IMR-90 (cell line): ENCODE results near the gene KRT4. TPM values are rescaled to one million over a fixed set of nuclear protein-coding genes. Genes with fewer than 3 reads are reported as not detected.

ENCODE experiments used
- ATAC-seq: fragments of 200-7000 bp; cut with Tn5 transposase; 2 replicates; pipeline ENCODE4 v1.9.1; 2020; ENCODE audit warnings: low read depth, mild to moderate bottlenecking, moderate library complexity
- BruUV-seq: library from RNA; stranded (reverse); fragments of 400-500 nt; replicated peaks from 2 replicates; lab custom pipeline; 2021; lab: Mats Ljungman, UMichigan
- CTCF ChIA-PET: fragments of 300-600 bp; formaldehyde crosslinking; extraction: SDS; loops from one replicate; lab custom pipeline; 2021; ENCODE audit warnings: antibody characterized with exemption; lab: Yijun Ruan, JAX
- POLR2A ChIA-PET: fragments of 300-600 bp; sonication (Branson Sonifier 250); formaldehyde crosslinking; loops from one replicate; lab custom pipeline; 2022; ENCODE audit warnings: antibody characterized with exemption; ENCODE audit not compliant: unreplicated experiment; lab: Charles Lee
- DNase-seq: peaks from one replicate; pipeline ENCODE4 v3.0.0; 2013
- H2AFZ ChIP-seq: replicated peaks from 2 replicates; pipeline ENCODE3; 2013; ENCODE audit warnings: low read length, mild to moderate bottlenecking; ENCODE audit not compliant: poor library complexity
- H2AK5ac ChIP-seq: 2 replicates; pipeline ENCODE4 v1.6.1; 2013; ENCODE audit warnings: low read depth, low read length, inconsistent platforms
- H2AK9ac ChIP-seq: replicated peaks from 2 replicates; pipeline ENCODE3; 2013; ENCODE audit warnings: mild to moderate bottlenecking, low read depth, low read length, moderate library complexity; ENCODE audit not compliant: poor library complexity
- H2BK120ac ChIP-seq: 2 replicates; pipeline ENCODE4 v1.6.1; 2013; ENCODE audit warnings: low read depth, low read length, inconsistent platforms
- H2BK15ac ChIP-seq: 3 replicates; pipeline ENCODE4 v1.6.1; 2013; ENCODE audit warnings: low read depth, low read length, inconsistent platforms
- H2BK20ac ChIP-seq: 2 replicates; pipeline ENCODE4 v1.6.1; 2013; ENCODE audit warnings: low read depth, mild to moderate bottlenecking, inconsistent platforms, low read length, moderate library complexity
- H2BK5ac ChIP-seq: 2 replicates; pipeline ENCODE4 v1.6.1; 2013; ENCODE audit warnings: mild to moderate bottlenecking, low read depth, low read length, inconsistent platforms; ENCODE audit not compliant: poor library complexity, severe bottlenecking
- H3K14ac ChIP-seq: replicated peaks from 2 replicates; pipeline ENCODE4 v1.6.1; 2013; ENCODE audit warnings: low read depth, low read length, inconsistent platforms
- H3K18ac ChIP-seq: 2 replicates; pipeline ENCODE4 v1.6.1; 2013; ENCODE audit warnings: low read depth, low read length, control low read depth
- H3K23ac ChIP-seq: 2 replicates; pipeline ENCODE4 v1.6.1; 2013; ENCODE audit warnings: low read depth, low read length, inconsistent platforms
- H3K27ac ChIP-seq: 2 replicates; pipeline ENCODE4 v1.5.1; 2013; ENCODE audit warnings: mild to moderate bottlenecking, control low read depth, low read length; ENCODE audit not compliant: insufficient read depth
- H3K27me3 ChIP-seq: 2 replicates; pipeline ENCODE4 v1.6.1; 2013; ENCODE audit warnings: low read length; ENCODE audit not compliant: control insufficient read depth, insufficient read depth
- H3K36me3 ChIP-seq: 2 replicates; pipeline ENCODE4 v1.6.1; 2013; ENCODE audit warnings: low read length, mixed read lengths; ENCODE audit not compliant: control insufficient read depth, insufficient read depth
- H3K4ac ChIP-seq: 2 replicates; pipeline ENCODE4 v1.6.1; 2013; ENCODE audit warnings: low read depth, low read length, inconsistent platforms
- H3K4me1 ChIP-seq: 2 replicates; pipeline ENCODE4 v1.6.1; 2013; ENCODE audit warnings: low read length, mixed read lengths; ENCODE audit not compliant: control insufficient read depth, insufficient read depth
- H3K4me2 ChIP-seq: 2 replicates; pipeline ENCODE4 v1.6.1; 2013; ENCODE audit warnings: low read depth, mild to moderate bottlenecking, control low read depth, low read length, moderate library complexity
- H3K4me3 ChIP-seq: 2 replicates; pipeline ENCODE4 v1.5.1; 2013; ENCODE audit warnings: low read depth, mild to moderate bottlenecking, control low read depth, low read length, moderate library complexity; ENCODE audit not compliant: insufficient read depth
- H3K56ac ChIP-seq: 2 replicates; pipeline ENCODE4 v1.6.1; 2013; ENCODE audit warnings: low read length, inconsistent platforms; ENCODE audit not compliant: insufficient read depth; ENCODE audit errors: extremely low read depth
- H3K79me1 ChIP-seq, 2 experiments: 2 replicates each; pipeline ENCODE4 v1.6.1; 2013; ENCODE audit warnings: low read length in 2 of 2, inconsistent platforms in 1 of 2, low read depth in 1 of 2
- H3K9ac ChIP-seq: 2 replicates; pipeline ENCODE4 v1.6.1; 2013; ENCODE audit warnings: low read depth, low read length, control low read depth
- H3K9me1 ChIP-seq: 2 replicates; pipeline ENCODE4 v1.6.1; 2013; ENCODE audit warnings: low read length, inconsistent platforms; ENCODE audit not compliant: insufficient read depth
- H3K9me3 ChIP-seq: 2 replicates; pipeline ENCODE4 v1.6.1; 2013; ENCODE audit warnings: low read length; ENCODE audit not compliant: control insufficient read depth, insufficient read depth
- H4K20me1 ChIP-seq: 2 replicates; pipeline ENCODE4 v1.6.1; 2013; ENCODE audit warnings: low read length, inconsistent platforms; ENCODE audit not compliant: insufficient read depth
- H4K5ac ChIP-seq: 2 replicates; pipeline ENCODE4 v1.6.1; 2013; ENCODE audit warnings: mild to moderate bottlenecking, low read depth, low read length, control low read depth
- H4K8ac ChIP-seq, 2 experiments: 2 replicates each; pipeline ENCODE4 v1.6.1; 2013; ENCODE audit warnings: low read depth in 2 of 2, low read length in 2 of 2, control low read depth in 1 of 2, inconsistent platforms in 1 of 2
- H4K91ac ChIP-seq: 2 replicates; pipeline ENCODE4 v1.6.1; 2013; ENCODE audit warnings: low read depth, low read length, inconsistent platforms; ENCODE audit not compliant: insufficient read depth
- CTCF ChIP-seq: conservative IDR thresholded peaks from 2 replicates; pipeline ENCODE4 v1.5.1; 2012; ENCODE audit warnings: mild to moderate bottlenecking, low read depth, low read length, improper control_type of control experiment
- ELK1 ChIP-seq: fragments of 150-350 bp; IDR thresholded peaks from 2 replicates; pipeline ENCODE4 v1.6.1; 2016; ENCODE audit warnings: low read depth, mild to moderate bottlenecking, low read length, moderate library complexity, borderline replicate concordance
- FOS ChIP-seq: fragments of 150-350 bp; IDR thresholded peaks from 2 replicates; pipeline ENCODE4 v1.6.1; 2016; ENCODE audit warnings: low read depth, low read length
- MAFK ChIP-seq: IDR thresholded peaks from 2 replicates; pipeline ENCODE4 v1.6.1; 2012; ENCODE audit warnings: low read depth, low read length, improper control_type of control experiment
- MAZ ChIP-seq: IDR thresholded peaks from 2 replicates; pipeline ENCODE4 v1.6.1; 2012; ENCODE audit warnings: low read depth, mild to moderate bottlenecking, low read length, improper control_type of control experiment, moderate library complexity, borderline replicate concordance
- MXI1 ChIP-seq: IDR thresholded peaks from 2 replicates; pipeline ENCODE4 v1.6.1; 2012; ENCODE audit warnings: low read depth, mild to moderate bottlenecking, low read length, moderate library complexity, borderline replicate concordance
- NFE2L2 ChIP-seq: fragments of 150-350 bp; IDR thresholded peaks from 2 replicates; pipeline ENCODE4 v1.6.1; 2016; ENCODE audit warnings: low read depth, mild to moderate bottlenecking, low read length
- POLR2A ChIP-seq: IDR thresholded peaks from 2 replicates; pipeline ENCODE4 v1.6.1; 2012; ENCODE audit warnings: mild to moderate bottlenecking, low read depth, low read length
- RAD21 ChIP-seq: IDR thresholded peaks from 2 replicates; pipeline ENCODE4 v1.6.1; 2012; ENCODE audit warnings: low read length, improper control_type of control experiment
- RCOR1 ChIP-seq: IDR thresholded peaks from 2 replicates; pipeline ENCODE4 v1.6.1; 2012; ENCODE audit warnings: mild to moderate bottlenecking, low read length, improper control_type of control experiment; ENCODE audit not compliant: insufficient replicate concordance
- RFX5 ChIP-seq: IDR thresholded peaks from 2 replicates; pipeline ENCODE4 v1.8.0; 2012; ENCODE audit warnings: low read depth, mild to moderate bottlenecking, low read length, moderate library complexity
- SMC3 ChIP-seq: fragments of 150-350 bp; IDR thresholded peaks from 2 replicates; pipeline ENCODE4 v1.6.1; 2016; ENCODE audit warnings: low read depth, mild to moderate bottlenecking, antibody characterized with exemption, low read length, moderate library complexity
- USF2 ChIP-seq: fragments of 150-350 bp; IDR thresholded peaks from 2 replicates; pipeline ENCODE4 v1.6.1; 2017; ENCODE audit warnings: mild to moderate bottlenecking, antibody characterized with exemption, low read length, low read depth
- WGBS, 2 experiments: methylation state at CpG; one replicate each; pipeline versions ENCODE4 v1.1.5 to v1.1.7; 2013; ENCODE audit warnings: missing lambda C conversion rate in 2 of 2; ENCODE audit not compliant: insufficient read length in 1 of 2; ENCODE audit errors: extremely low coverage in 2 of 2; 5-methylcytosine and 5-hydroxymethylcytosine counted together
- dilution Hi-C: fragments of 300-500 bp; cut with HindIII; formaldehyde crosslinking; loops from one replicate; pipeline ENCODE4 v1.14.3; 2018; ENCODE audit warnings: low sequenced_read_pairs; ENCODE audit not compliant: unreplicated experiment
- in situ Hi-C: fragments of 300-500 bp; cut with MboI; formaldehyde crosslinking; loops from 3 replicates; pipeline ENCODE4 v1.14.3; 2019; ENCODE audit warnings: low sequenced_read_pairs, inconsistent platforms, mixed read lengths
- intact Hi-C: fragments of 100-400 bp; cut with micrococcal nuclease; formaldehyde crosslinking; loops from 2 replicates; pipeline ENCODE4 v1.10.0; 2022
- polyA plus RNA-seq, 3 experiments: library from polyadenylated mRNA; depleted of rRNA; stranded (reverse); fragments of >200 nt; gene quantifications; 2 replicates each; pipeline ENCODE4 v1.2.3, GENCODE V29; 2012; ENCODE audit warnings: low replicate concordance in 1 of 3
- total RNA-seq: library from RNA; depleted of rRNA; stranded (reverse); fragments of >200 nt; gene quantifications from 2 replicates; pipeline ENCODE4 v1.2.3, GENCODE V29; 2012

KRT4 gene
- total and polyA plus RNA-seq, 2 of the 4 experiments (the other 2 are of a cell fraction) = under 0.01 to 0.07 TPM

GRCh38 chr12:52771505-52771904 is 42.4 kb downstream of the KRT4 start:
- Histone ChIP-seq H3K4me3 (no peak overlapping the region), H3K56ac (no peak overlapping the region), H4K91ac (no peak overlapping the region), H4K20me1 (no peaks in the 10 kb centered on the region), H3K4me2 (no peak overlapping the region), H3K18ac (no peak overlapping the region), H3K36me3 (no peaks in the 10 kb centered on the region), H3K4ac (no peak overlapping the region), H3K27me3 (peaks cover 26% of the 10 kb centered on the region), H3K9ac (no peak overlapping the region), H2BK15ac (no peak overlapping the region), H3K27ac (no peak overlapping the region), H4K5ac (no peak overlapping the region), H3K79me1 (no peaks in the 10 kb centered on the region), H2BK5ac (no peak overlapping the region), H3K9me3 (no peaks in the 10 kb centered on the region), H2AK9ac (no peak overlapping the region), H2BK120ac (no peak overlapping the region), H2AFZ (no peak overlapping the region), H3K9me1 (no peaks in the 10 kb centered on the region), H3K4me1 (no peaks in the 10 kb centered on the region), H4K8ac (no peak overlapping the region), H3K23ac (no peak overlapping the region), H3K14ac (no peak overlapping the region), H2AK5ac (no peak overlapping the region), H2BK20ac (no peak overlapping the region)
- dilution Hi-C loops (no loop called here), intact Hi-C loops (no loop called here), in situ Hi-C loops (no loop called here)
- BruUV-seq = no TSS peak
- DNase-seq (no peak), ATAC-seq (no peak)
- POLR2A ChIA-PET = no interaction called here
- CTCF ChIA-PET = no interaction called here
- 72% methylated on average over 3 of the region's 4 CpGs; no CpG with 5 or more reads in 1 of the 2 experiments for WGBS, 2 experiments
- TF ChIP-seq RAD21 (no peak), USF2 (no peak), MAFK (no peak), SMC3 (no peak), NFE2L2 (no peak), POLR2A (no peak), RFX5 (no peak), CTCF (no peak), RCOR1 (no peak), MXI1 (no peak), MAZ (no peak), ELK1 (no peak), FOS (no peak)
